ENCODE results near the gene MED25.

- TF ChIP-seq, protein P1, sequence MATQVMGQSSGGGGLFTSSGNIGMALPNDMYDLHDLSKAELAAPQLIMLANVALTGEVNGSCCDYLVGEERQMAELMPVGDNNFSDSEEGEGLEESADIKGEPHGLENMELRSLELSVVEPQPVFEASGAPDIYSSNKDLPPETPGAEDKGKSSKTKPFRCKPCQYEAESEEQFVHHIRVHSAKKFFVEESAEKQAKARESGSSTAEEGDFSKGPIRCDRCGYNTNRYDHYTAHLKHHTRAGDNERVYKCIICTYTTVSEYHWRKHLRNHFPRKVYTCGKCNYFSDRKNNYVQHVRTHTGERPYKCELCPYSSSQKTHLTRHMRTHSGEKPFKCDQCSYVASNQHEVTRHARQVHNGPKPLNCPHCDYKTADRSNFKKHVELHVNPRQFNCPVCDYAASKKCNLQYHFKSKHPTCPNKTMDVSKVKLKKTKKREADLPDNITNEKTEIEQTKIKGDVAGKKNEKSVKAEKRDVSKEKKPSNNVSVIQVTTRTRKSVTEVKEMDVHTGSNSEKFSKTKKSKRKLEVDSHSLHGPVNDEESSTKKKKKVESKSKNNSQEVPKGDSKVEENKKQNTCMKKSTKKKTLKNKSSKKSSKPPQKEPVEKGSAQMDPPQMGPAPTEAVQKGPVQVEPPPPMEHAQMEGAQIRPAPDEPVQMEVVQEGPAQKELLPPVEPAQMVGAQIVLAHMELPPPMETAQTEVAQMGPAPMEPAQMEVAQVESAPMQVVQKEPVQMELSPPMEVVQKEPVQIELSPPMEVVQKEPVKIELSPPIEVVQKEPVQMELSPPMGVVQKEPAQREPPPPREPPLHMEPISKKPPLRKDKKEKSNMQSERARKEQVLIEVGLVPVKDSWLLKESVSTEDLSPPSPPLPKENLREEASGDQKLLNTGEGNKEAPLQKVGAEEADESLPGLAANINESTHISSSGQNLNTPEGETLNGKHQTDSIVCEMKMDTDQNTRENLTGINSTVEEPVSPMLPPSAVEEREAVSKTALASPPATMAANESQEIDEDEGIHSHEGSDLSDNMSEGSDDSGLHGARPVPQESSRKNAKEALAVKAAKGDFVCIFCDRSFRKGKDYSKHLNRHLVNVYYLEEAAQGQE (IDR thresholded peaks at IDR 0.05; ENCODE audit: borderline replicate concordance): no peak
- TF ChIP-seq EZH2 (IDR thresholded peaks at IDR 0.05; ENCODE audit: borderline replicate concordance, insufficient read depth, low read length, poor library complexity, severe bottlenecking) (no peak), POLR2AphosphoS5 (IDR thresholded peaks at IDR 0.05) (no peak)
These were observed 66.0 kb downstream of the MED25 start for GRCh38 chr19:49884109-49884508.
